HG02852 (cell line): ENCODE results near the gene SMAD5.

Experiments used
- ATAC-seq: cut with Tn5 transposase; IDR thresholded peaks from one replicate; pipeline ENCODE4 v1.9.1; 2021; ENCODE audit warnings: mild to moderate bottlenecking, moderate library complexity; ENCODE audit not compliant: unreplicated experiment

The SMAD5 gene

DNA sequence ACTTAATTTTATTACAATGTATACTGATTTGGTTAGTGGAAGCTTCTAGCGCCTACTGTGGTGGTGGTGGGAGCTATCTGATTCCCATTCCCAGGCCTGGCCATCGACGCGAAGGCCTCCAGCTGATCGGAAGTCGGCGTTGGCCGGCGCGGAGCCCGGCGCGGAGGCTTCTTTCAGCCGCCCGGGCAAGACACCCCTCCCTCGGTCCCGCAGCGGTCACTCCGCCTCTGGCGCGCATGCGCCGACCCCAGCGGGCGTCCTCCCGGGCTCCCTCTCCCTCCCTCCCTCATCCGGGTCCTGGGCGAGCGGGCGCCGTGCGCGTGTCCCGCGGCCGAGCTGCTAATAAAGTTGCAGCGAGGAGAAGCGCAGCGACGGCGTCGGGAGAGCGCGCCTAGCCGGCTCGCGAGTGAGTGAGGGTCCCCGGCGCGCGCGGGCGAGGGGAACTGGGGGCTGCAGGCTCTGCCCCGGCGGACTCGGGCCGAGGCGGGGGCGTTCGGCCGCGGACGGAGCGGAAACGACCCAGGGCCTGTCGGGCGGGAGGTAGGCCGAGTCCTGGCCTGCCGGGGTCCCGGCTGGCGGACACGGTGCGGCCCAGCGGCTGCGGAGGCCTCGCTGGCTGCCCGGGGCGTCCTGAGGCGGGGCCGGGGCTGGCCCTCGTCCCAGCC lies at the start of gene SMAD5:
Gene SMAD5, plus strand, starts transcription at position 289 of the 665 bp plus-strand sequence. CDS start 20,916 bp downstream, outside the sequence.
- peak; percentile 92 for ATAC-seq

DNA sequence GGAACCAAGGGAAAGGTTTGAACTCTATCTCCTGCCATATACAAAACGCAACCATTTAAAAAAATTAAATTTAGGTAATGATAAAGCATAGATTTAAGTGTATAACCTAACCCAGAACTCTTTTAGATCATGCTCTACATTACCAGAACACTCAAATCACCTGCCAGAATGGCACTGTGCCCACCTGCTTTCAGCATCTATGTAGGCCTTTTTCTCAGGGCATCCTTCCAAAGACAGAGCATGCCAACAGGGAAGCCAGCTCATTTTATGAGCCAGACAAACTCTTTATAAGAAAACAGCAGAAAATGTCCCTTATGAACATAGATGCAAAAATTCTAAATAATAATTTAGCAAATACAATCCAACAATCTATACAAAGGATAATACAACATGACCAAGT lies 47.9 kb upstream of the SMAD5 start:
- no peak for ATAC-seq

DNA sequence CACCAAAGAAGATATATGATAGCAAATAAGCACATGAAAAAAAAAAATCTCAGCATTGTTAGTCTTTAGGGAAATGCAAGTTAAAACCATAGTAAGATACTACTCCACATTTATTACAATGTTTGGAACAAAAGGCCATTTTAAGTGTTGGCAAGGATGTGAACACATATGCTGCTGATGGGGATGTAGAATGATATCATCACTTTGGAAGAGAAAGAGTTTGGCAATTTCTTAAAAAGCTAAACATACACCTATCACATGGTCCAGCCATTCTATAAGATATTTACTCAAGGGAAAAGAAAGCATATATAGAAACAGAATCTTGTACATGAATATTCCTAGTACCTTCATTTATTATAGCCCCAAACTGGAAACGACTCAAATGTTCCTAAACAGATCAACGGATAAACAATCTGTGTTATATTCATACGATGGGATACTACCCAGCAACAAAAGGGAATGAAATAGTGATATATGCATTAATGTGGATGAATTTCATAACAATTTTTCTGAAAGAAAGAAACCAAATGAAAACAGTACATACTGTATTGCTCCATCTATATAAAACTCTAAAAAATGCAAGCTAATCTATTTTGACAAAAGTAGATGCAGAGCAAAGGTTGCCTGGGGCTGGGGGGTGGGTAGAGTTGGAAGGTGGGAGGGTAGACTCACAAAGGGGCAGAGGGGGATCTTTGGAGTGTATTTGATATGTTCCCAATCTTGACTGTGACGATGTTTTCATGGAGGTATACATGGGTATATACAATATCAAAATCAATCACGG lies 45.7 kb upstream of the SMAD5 start:
- ATAC-seq: no peak

DNA sequence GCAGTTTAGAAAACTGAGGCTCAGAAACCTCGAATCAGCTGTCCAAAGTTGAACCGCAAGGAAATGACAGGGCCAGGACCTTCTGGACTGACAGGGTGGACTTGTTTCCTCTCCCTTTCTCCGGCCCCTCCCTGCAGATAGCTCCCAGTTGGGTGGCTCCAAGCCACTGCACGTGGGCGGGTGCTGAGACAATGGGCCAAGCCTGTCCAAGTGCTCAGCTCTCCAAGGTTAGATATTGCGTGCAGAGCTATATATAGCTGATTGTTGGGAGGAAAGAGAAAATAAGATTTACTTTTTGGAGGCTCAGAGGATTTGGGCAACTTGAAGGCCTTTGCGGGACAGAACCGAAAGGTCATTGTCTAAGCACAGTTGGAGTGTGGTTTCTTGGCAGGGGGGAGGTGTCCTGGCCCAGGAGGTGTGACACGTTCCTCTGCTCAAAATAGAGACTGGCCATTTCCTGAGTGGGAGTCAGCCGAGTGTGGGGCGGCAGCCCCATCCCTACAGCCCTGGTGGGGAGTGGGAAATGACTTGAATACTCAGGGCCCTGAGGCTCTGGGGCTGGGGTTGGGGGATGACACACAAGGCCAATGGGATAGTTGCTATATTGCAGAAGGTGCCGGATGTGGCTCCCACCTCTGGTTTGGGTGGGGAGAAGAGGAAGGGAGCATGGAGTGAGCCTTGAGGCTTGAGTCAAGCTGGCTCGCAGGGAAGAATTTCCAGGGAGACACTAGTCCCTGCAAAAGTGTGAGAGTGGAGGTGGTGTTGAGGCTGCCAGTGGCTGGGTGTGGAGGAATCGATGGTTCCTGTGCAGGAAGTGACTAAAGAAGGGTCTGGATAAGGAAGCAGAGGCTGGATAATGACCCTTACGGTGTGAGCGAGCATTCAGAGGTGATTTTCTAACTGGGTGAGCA lies 44.4 kb upstream of the SMAD5 start:
- ATAC-seq: no peak

DNA sequence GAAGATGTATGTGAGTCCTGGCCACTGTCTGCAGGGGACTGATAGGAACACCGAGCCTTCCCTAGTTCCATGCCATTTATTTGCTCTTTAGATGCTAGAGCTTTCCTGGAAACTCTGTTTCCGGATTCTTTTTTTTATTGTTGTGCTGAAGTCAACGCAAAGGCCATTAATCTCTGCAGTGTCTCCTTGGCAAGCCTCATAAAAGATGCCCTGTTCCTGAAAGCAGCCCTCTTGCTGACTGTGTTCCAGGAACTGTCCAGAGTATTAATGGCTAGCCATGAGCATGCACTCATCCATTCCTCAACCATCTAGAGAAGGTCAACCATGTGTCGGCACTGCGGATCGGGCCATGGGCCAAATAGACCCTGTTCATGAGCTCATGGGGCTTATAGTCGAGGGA lies 42.9 kb upstream of the SMAD5 start:
- no peak for ATAC-seq

DNA sequence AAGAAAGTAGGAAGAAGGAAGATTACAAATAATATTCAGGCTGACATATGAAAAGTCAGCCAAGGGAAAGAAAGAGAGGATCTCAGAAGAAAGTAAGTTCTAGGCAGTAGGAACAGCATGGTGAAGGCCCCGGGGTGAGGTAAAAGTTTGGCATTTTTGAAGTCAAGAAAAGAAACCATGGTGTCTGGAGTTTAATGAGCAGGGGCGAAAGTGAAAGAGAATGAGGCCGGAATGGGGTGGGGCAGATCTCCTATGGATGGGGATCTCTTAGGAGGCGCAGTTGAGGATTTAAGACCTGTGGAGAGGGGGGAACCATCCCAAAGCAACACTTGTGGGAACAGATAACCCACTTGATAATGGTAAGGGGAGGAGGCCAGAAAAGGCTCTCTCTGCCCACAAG lies 42.3 kb upstream of the SMAD5 start:
- no peak for ATAC-seq

DNA sequence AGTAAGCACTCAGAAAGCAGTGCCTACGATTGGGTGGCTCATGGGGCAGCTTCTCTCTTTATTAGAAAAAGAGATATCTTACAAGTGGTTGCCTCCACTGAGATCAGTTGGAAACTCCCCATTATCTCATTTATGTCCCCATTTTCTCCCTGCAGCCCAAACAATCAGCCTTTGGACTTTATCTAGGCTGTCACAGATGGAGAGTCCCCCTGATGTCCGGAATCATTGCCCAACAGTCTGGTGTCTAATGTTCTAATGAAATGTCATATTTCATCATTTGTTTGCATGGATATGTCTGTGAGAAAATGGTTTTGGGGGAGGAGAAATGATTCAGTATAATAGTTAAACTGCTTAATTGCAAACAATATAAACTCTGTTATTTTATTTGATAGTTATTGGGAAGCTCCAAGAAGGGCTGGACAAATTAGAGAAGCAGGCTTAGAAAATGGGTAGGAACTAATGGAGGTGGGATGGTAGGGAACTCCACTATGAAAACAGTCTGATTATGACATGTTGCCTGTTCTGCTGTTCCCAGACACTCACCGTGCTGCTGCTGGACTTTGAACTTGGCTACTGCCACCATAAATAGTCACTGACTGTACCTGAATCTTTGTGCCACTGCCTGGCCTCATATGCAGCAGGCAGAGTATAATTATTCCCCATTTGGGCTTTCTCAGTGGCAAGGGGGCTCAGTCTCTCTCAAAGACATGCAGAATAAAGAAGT lies 38.3 kb upstream of the SMAD5 start:
- no peak for ATAC-seq

DNA sequence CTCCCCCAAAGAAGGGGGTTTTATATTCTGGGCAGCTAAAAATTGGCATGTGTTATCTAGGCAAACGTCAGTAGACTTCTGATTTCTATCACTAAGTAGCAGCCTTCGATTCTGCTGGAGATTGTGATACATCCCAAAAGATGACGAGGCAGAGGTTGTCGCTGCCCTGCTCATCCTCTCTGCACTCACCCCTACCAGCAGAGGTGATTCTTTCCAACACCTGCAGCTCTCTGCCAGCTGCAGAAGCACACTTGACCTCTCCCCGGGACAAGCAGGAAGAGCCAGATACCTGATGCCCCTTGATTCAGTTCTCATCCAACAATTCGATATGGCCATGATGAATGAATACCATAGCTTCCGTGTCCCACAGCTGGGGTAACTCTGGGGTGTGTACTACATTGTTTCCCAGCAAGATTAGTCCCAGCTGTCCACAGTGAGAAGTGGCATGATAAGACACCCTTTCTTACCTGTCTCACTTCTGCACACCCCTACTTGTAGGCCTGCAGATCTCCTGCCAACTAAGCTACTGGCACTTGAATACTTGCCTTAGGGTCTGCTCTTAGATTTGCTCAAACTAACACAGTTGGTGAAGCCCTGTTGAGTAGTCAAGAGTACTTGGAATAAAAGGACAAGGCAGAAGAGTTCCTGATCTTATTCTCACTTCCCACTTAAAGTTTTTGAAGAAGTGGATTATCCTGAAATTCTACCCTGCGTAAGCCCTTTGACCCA lies 37.6 kb upstream of the SMAD5 start:
- no peak for ATAC-seq

DNA sequence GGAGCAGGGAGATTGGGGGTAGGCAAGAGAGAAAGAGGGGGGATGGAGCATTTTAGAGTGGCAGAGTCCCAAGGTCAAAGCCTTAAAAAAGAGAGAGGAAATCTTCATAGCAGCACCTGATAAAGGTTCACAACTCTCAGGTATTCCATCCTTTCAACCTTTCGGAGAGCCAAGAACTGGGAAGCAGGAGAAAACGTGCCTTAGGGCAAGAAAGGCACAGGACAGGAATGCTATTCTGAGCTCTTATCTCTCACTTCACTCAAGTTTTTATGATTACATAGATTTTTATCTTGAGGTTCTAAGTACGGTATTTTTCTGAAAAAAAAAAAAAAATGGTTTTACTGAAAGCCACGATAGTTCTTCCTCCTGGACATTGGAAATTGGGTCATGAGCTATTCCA lies 34.5 kb upstream of the SMAD5 start:
- ATAC-seq: no peak

DNA sequence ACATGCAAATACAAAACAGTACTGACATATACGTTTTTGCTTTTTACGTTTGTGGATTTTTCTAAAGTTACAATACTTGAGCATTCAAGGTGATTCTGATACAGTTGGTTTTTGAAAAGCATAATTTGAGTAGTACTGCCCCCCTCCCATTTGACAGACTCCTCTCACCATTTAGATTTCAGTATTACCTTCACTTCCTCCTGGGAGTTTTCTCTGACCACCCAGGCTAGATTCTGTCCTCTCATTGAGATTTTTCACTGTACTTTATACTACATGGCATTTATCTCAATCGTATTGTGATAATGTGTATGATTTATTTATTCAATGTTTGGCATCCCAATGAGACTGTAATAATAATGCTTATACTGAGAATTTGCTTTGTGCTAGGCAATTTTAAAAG lies 32.8 kb upstream of the SMAD5 start:
- no peak for ATAC-seq

DNA sequence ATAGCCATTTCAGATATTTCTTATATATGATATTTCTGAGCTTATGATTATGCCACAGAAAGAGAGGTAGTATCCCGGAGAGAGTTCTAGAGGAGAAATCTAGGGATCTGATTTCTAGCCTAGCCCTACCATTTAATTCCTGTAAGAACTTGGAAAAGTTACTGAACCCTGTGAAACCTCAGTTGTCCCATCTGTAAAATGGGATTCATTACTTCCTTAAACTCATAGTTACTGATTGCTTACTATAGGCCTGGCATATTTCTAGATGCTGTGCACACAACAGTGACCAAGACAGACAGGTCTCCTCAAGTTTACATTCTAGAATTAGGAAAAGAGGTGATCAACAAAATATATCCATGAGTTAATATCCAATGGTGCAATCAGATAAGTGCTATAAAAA lies 30.8 kb upstream of the SMAD5 start:
- ATAC-seq: no peak

DNA sequence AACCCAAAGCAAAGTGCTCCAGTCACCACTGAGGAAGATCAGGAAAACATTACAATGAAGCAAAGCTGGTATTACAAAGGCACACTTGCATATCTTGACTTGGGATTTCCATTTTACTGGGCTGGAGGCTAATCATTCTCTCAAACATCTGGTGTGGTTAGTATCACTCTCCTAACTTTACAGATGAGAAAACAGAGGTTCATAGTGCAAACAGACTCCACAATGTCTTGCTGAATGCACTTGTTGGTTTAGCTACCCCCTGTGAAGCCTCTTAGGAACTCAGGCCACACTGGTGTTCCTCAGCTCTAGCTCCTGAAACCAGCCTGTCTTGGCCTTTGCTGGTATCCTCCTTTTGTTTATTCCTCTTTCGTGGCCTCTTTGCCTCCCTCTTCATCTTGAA lies 29.5 kb upstream of the SMAD5 start:
- ATAC-seq: peak; percentile 48

DNA sequence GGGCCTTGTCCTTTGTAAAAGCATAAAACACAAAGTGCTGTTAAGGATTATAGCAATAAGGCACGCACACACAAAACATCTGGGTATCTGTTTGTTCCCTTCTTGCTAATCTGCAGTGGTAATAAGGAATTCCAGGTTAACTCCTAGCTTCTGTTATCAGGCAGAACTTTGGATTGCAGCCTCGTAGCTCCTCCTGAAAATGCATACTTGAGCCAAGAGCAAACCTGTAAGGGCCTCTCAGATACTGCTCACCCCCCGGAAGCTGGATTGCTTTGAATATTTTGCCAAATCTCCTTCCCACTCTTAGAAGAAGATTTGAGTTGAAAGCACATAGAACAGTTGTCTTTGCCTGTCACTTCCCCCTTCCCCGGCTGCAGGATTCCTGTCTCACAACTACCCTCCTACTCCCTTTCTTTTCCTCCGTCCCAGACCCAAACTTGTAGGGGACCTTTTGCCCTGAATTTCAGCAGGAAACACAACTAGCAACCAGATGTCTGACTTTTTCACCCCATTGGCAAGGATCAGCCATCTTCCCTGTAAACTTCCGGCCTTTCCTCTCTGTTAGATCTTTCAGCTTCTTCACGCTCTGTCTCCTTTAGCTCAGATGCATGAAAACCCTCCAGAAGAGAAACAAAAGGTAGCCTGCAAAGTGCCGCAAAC lies 28.2 kb upstream of the SMAD5 start:
- ATAC-seq: no peak

DNA sequence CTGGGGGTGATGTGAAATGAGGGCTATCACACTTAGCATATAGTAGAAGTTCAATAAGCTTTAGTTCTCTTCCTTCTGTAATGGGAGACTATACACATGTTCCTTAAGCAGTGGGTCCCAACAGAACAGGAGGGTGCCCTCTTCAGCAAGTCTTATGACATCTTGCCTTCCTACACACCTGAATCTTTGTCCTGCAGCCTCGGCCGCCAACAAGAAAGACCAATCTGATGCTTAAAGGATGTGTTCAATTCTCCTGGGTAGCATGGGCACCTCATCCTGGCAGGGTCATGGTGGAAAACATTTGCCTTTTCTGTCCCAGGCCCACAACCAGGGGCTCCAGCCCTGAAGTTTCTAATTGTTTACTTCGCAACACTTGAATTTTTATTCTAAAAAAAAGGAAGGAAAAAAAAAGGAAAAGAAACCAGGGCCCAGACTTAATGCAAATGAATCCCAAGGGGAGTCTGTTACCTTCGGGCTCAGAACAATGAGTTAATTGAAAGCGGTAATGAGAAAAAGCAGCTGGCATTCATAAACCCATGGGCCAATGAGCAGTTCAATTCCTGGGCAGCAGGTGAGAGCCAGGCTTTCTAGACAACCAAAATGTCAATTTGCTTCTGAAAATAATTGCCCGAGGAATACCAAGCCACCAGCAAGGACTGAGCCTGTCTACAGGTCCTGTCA lies 26.2 kb upstream of the SMAD5 start:
- ATAC-seq: no peak

DNA sequence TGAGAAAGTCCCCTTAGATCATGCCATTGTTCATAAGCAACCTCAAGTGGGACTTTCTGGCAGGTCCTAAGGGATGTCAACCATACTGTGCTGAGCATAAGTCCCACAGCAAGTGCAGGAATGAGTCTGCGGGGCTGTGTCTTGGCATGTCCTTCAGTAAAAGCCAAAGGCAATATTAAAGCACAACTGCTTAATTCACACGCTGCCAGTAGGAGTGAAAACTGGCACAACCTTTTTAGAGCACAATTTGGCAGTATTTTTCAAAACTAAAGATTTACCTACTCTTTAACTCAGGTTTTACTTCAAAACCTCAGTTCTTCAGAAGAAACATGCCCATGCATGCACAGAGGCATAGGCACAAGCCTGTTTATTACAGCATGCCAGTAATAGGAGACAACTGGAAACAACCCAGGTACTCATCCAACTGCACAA lies 24.4 kb upstream of the SMAD5 start:
- ATAC-seq: peak; percentile 66

DNA sequence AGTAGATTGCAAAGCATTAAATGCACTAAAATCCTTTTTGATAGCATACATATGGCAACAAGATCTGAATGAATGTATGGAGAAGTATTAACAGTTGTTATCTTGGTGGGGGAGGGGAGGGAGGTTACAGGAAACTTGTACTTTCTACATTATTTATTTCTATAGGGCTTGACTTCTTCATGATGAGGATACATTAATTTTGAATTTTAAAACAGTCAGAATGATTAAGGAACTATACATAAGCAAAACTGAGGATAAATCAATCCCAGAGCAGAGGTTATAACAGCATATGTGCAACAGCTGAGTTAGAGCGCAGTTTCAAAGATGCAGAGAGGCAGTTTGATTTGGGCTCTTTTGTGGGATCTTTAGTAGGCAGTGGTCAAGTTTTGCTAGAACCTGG lies 23.9 kb upstream of the SMAD5 start:
- no peak for ATAC-seq

DNA sequence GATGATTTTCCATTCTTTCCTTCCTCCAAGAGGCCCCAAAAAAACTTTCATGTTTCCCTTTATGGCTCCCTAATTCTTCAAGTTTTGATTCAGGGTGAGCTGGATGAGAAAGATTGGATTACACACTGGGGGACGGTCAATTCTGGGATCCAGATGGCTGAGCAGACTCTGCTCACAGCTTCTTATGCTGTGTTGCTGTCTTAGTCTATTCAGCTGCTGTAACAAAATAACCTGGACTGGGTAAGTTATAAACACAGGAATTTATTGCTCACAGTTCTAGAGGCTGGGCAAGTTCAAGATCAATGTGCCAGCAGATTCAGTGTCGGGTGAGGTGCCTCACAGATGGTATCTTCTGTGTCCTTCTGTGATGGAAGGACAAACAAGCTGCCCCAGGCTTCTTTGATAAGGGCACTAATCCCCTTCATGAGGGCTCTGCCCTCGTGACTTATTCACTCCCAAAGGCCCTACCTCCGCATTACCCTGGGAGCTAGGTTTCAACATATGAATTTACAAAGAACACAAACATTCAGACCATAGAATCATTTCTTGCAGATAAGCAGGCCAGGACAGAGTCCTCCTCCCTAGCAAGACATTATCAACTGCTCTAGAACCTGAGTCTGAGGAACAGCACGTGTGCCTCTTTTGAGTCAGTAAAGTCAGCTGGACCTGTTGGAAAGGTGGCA lies 23.1 kb upstream of the SMAD5 start:
- ATAC-seq: no peak

DNA sequence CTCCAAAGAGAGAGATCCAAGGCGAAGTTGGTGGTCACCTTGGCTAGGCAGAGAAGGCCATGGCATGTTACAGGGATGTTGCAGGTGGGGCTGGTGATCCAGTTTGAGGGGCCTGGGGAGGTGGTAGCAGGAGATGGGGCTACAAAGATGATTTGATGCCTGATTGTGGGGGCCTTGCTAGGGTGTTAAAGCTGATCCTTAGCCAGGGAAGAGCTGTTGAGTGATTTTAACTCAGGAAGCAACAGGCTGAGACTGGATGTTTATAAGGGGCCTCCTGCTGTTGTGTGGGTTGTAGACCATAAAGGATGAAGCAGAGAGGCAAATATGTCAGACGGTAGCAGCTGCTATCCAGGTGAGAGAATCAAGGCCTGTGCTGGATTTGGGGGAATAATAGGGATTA lies 19.0 kb upstream of the SMAD5 start:
- ATAC-seq: no peak
